GM12878 (cell line): Measurements from ENCODE around the gene MYO3A. TPM values are rescaled to one million over a fixed set of nuclear protein-coding genes. Genes with fewer than 3 reads are reported as not detected.

Experiments
- ATAC-seq: fragments of 200-7000 bp; cut with Tn5 transposase; 3 replicates; pipeline ENCODE4 v1.9.1; 2020; ENCODE audit warnings: mild to moderate bottlenecking, moderate library complexity
- BruUV-seq: library from RNA; stranded (reverse); fragments of 400-500 nt; replicated peaks from 2 replicates; lab custom pipeline; 2021; lab: Mats Ljungman, UMichigan
- CTCF ChIA-PET: fragments of 300-600 bp; sonication (Branson Sonifier 250); formaldehyde crosslinking; extraction: SDS; loops from one replicate; lab custom pipeline; 2021; ENCODE audit warnings: inconsistent platforms; lab: Yijun Ruan, JAX
- POLR2A ChIA-PET: fragments of 350-600 bp; formaldehyde crosslinking; extraction: SDS; loops from one replicate; lab custom pipeline; 2021; ENCODE audit warnings: inconsistent platforms; lab: Charles Lee
- RAD21 ChIA-PET: fragments of 300-600 bp; sonication (Branson Sonifier 250); formaldehyde crosslinking; loops from one replicate; lab custom pipeline; 2023; ENCODE audit warnings: antibody characterized with exemption; ENCODE audit not compliant: unreplicated experiment; lab: Charles Lee
- SMC1A ChIA-PET: fragments of 300-600 bp; sonication (Branson Sonifier 250); formaldehyde crosslinking; loops from one replicate; lab custom pipeline; 2023; ENCODE audit not compliant: unreplicated experiment, uncharacterized antibody; lab: Charles Lee
- DNase-seq: peaks from one replicate; pipeline ENCODE4 v3.0.0-alpha.2; 2011; ENCODE audit warnings: low read depth, low spot score
- FAIRE-seq: peaks from 3 replicates; lab custom pipeline; 2011; peaks lifted over from hg19 to GRCh38; lab: Jason Lieb, UNC
- H2AFZ ChIP-seq: 2 replicates; pipeline ENCODE4 v1.6.0; 2011; ENCODE audit warnings: low read depth, low read length, control low read depth; ENCODE audit not compliant: control insufficient read depth
- H3K27ac ChIP-seq: 2 replicates; pipeline ENCODE4 v1.5.1; 2011; ENCODE audit warnings: control low read depth; ENCODE audit not compliant: control insufficient read depth, insufficient read depth
- H3K27me3 ChIP-seq, 2 experiments: replicated peaks in 1 of 2; 2 replicates each; pipeline versions ENCODE4 v1.6.0 to v1.6.1; 2011; ENCODE audit warnings: low read length in 1 of 2; ENCODE audit not compliant: control insufficient read depth in 2 of 2, insufficient read depth in 2 of 2
- H3K36me3 ChIP-seq, 2 experiments: 2 replicates each; pipeline ENCODE4 v1.5.1; 2011; ENCODE audit warnings: low read length in 1 of 2; ENCODE audit not compliant: control insufficient read depth in 2 of 2, insufficient read depth in 2 of 2
- H3K4me1 ChIP-seq: 2 replicates; pipeline ENCODE4 v1.6.1; 2011; ENCODE audit warnings: mild to moderate bottlenecking, low read length, moderate library complexity, mixed read lengths; ENCODE audit not compliant: control insufficient read depth, insufficient read depth
- H3K4me2 ChIP-seq: 2 replicates; pipeline ENCODE4 v1.6.0; 2011; ENCODE audit warnings: control low read depth; ENCODE audit not compliant: control insufficient read depth, insufficient read depth
- H3K4me3 ChIP-seq: fragments of 200-600 bp; sonication (generic); 2 replicates; pipeline ENCODE4 v1.5.1; 2016
- H3K79me2 ChIP-seq: 2 replicates; pipeline ENCODE4 v1.6.0; 2011; ENCODE audit warnings: low read length; ENCODE audit not compliant: control insufficient read depth, insufficient read depth
- H3K9ac ChIP-seq: 2 replicates; pipeline ENCODE4 v1.8.0; 2011; ENCODE audit warnings: low read length, control low read depth, mixed read lengths; ENCODE audit not compliant: control insufficient read depth, insufficient read depth
- H3K9me3 ChIP-seq: replicated peaks from 3 replicates; pipeline ENCODE4 v1.5.1; 2011; ENCODE audit warnings: mild to moderate bottlenecking, low read length; ENCODE audit not compliant: control insufficient read depth, insufficient read depth
- H4K20me1 ChIP-seq: 2 replicates; pipeline ENCODE4 v1.6.0; 2011; ENCODE audit not compliant: control insufficient read depth, insufficient read depth
- GATAD2B ChIP-seq: fragments of 450-650 bp; conservative IDR thresholded peaks from 2 replicates; pipeline ENCODE4 v1.6.1; 2017; ENCODE audit warnings: low read depth, mild to moderate bottlenecking, moderate library complexity
- HCFC1 ChIP-seq: fragments of 150-350 bp; IDR thresholded peaks from 2 replicates; pipeline ENCODE4 v1.6.1; 2014; ENCODE audit warnings: low read length
- LARP7 ChIP-seq: fragments of 450-650 bp; IDR thresholded peaks from 2 replicates; pipeline ENCODE4 v1.6.1; 2017; ENCODE audit warnings: mild to moderate bottlenecking
- MAX ChIP-seq: IDR thresholded peaks from 2 replicates; pipeline ENCODE4 v1.6.1; 2012; ENCODE audit warnings: low read depth, low read length, improper control_type of control experiment
- REST ChIP-seq: IDR thresholded peaks from 2 replicates; pipeline ENCODE4 v1.6.1; 2012; ENCODE audit warnings: mild to moderate bottlenecking, low read depth, low read length
- SMAD5 ChIP-seq: IDR thresholded peaks from 2 replicates; pipeline ENCODE4 v1.6.1; 2016; ENCODE audit warnings: antibody characterized with exemption, low read depth
- SP1 ChIP-seq: IDR thresholded peaks from one replicate; pipeline ENCODE4 v1.6.1; 2011; ENCODE audit warnings: low read depth, low read length
- SUZ12 ChIP-seq: fragments of 200-600 bp; sonication (generic); IDR thresholded peaks from one replicate; pipeline ENCODE4 v1.6.1; 2018; ENCODE audit warnings: antibody characterized with exemption, mild to moderate bottlenecking; ENCODE audit not compliant: unreplicated experiment
- ZZZ3 ChIP-seq: IDR thresholded peaks from 2 replicates; pipeline ENCODE4 v1.6.1; 2011; ENCODE audit warnings: low read depth; ENCODE audit not compliant: control insufficient read depth, insufficient read length
- WGBS: methylation state at CpG from one replicate; pipeline ENCODE4 v1.1.6; 2016; ENCODE audit warnings: low lambda C conversion rate; ENCODE audit not compliant: insufficient replicate concordance, insufficient coverage; ENCODE audit errors: missing lambda C conversion rate; 5-methylcytosine and 5-hydroxymethylcytosine counted together
- in situ Hi-C: fragments of 300-500 bp; cut with MboI; formaldehyde crosslinking; loops from 9 replicates; pipeline ENCODE4 v1.14.3; 2018; ENCODE audit warnings: mixed read lengths
- intact Hi-C: fragments of 100-400 bp; cut with micrococcal nuclease; formaldehyde crosslinking; loops from one replicate; pipeline ENCODE4 v1.14.2; 2022; ENCODE audit not compliant: unreplicated experiment
- polyA plus RNA-seq, 11 experiments: library from polyadenylated mRNA; depleted of rRNA in 4 of 11; unstranded in 6 of 11; stranded (reverse) in 5 of 11; fragments of >200 nt; fragmentation: Nextera tagmentation in 4 of 11; fragmentation: Illumina TruSeq in 1 of 11; extraction: Ambion mirVana in 4 of 11; extraction: Trizol in 1 of 11; gene quantifications; 1 replicate in 1 of 11; 2 replicates in 10 of 11; pipeline versions ENCODE4 v1.2.1 to v1.2.3, GENCODE V29; 2011 to 2016; ENCODE audit warnings: inconsistent platforms in 2 of 11, missing spikeins in 2 of 11, low read depth in 1 of 11
- total RNA-seq, 4 experiments: library from RNA; depleted of rRNA in 3 of 4; stranded (reverse); fragments of >200 nt in 3 of 4; fragmentation: Illumina TruSeq in 1 of 4; extraction: Trizol in 1 of 4; gene quantifications; 2 replicates each; pipeline versions ENCODE4 v1.2.1 to v1.2.3, GENCODE V29; 2013 to 2021
- TF ChIP-seq, protein P1 (sequence below): fragments of 450-650 bp; formaldehyde crosslinking; IDR thresholded peaks from 2 replicates; pipeline ENCODE4 v1.4.0; 2020; ENCODE audit warnings: mild to moderate bottlenecking, moderate library complexity
- TF ChIP-seq, protein P2 (sequence below): IDR thresholded peaks from 2 replicates; pipeline ENCODE4 v1.6.1; 2012; ENCODE audit warnings: low read depth, low read length, improper control_type of control experiment

The MYO3A gene
- total and polyA plus RNA-seq, 10 of the 15 experiments (the other 5 are each of a cell fraction or from before 2014, with no cell fraction given): not detected

- TF ChIP-seq, protein P1, sequence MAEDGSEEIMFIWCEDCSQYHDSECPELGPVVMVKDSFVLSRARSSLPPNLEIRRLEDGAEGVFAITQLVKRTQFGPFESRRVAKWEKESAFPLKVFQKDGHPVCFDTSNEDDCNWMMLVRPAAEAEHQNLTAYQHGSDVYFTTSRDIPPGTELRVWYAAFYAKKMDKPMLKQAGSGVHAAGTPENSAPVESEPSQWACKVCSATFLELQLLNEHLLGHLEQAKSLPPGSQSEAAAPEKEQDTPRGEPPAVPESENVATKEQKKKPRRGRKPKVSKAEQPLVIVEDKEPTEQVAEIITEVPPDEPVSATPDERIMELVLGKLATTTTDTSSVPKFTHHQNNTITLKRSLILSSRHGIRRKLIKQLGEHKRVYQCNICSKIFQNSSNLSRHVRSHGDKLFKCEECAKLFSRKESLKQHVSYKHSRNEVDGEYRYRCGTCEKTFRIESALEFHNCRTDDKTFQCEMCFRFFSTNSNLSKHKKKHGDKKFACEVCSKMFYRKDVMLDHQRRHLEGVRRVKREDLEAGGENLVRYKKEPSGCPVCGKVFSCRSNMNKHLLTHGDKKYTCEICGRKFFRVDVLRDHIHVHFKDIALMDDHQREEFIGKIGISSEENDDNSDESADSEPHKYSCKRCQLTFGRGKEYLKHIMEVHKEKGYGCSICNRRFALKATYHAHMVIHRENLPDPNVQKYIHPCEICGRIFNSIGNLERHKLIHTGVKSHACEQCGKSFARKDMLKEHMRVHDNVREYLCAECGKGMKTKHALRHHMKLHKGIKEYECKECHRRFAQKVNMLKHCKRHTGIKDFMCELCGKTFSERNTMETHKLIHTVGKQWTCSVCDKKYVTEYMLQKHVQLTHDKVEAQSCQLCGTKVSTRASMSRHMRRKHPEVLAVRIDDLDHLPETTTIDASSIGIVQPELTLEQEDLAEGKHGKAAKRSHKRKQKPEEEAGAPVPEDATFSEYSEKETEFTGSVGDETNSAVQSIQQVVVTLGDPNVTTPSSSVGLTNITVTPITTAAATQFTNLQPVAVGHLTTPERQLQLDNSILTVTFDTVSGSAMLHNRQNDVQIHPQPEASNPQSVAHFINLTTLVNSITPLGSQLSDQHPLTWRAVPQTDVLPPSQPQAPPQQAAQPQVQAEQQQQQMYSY (CRISPR knock-in tag): no peak
- TF ChIP-seq HCFC1: no peak
- TF ChIP-seq SMAD5: no peak
Observed at GRCh38 chr10:26215396-26215934, 281.4 kb downstream of the MYO3A start (continued).

GRCh38 chr10:26215935-26216584, 282.0 kb downstream of the MYO3A start:
- no peak overlapping the region for H2AFZ ChIP-seq
- H3K9me3 ChIP-seq: no peaks in the 10 kb centered on the region
- RAD21 ChIA-PET: no interaction called here
- no peak for FAIRE-seq
- SMC1A ChIA-PET: no interaction called here
- POLR2A ChIA-PET: no interaction called here
- 14% methylated on average over 38 of the region's 57 CpGs for WGBS
- intact Hi-C loops: no loop called here
- H3K4me2 ChIP-seq: no peak overlapping the region
- H4K20me1 ChIP-seq: no peaks in the 10 kb centered on the region
- no peak for DNase-seq
- CTCF ChIA-PET: no interaction called here
- H3K27ac ChIP-seq: no peak overlapping the region
- peaks cover 11 to 33% of the 10 kb centered on the region in 2 experiments for H3K27me3 ChIP-seq
- in situ Hi-C loops: no loop called here
- no peaks in the 10 kb centered on the region for H3K4me1 ChIP-seq
- no peak overlapping the region for H3K9ac ChIP-seq
- no peak overlapping the region for H3K4me3 ChIP-seq
- no peaks in the 10 kb centered on the region for H3K79me2 ChIP-seq
- no peaks in the 10 kb centered on the region for H3K36me3 ChIP-seq
- peak; percentile 41 for ATAC-seq
- BruUV-seq: no TSS peak
- peak; percentile 30 for TF ChIP-seq SUZ12
- no peak for TF ChIP-seq LARP7
- TF ChIP-seq GATAD2B: no peak
- TF ChIP-seq REST: peak; percentile 72; the same call in 1 of the 2 replicates
- TF ChIP-seq MAX: no peak
- TF ChIP-seq ZZZ3: no peak
- TF ChIP-seq, protein P2, sequence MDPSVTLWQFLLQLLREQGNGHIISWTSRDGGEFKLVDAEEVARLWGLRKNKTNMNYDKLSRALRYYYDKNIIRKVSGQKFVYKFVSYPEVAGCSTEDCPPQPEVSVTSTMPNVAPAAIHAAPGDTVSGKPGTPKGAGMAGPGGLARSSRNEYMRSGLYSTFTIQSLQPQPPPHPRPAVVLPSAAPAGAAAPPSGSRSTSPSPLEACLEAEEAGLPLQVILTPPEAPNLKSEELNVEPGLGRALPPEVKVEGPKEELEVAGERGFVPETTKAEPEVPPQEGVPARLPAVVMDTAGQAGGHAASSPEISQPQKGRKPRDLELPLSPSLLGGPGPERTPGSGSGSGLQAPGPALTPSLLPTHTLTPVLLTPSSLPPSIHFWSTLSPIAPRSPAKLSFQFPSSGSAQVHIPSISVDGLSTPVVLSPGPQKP: no peak
- TF ChIP-seq SP1: no peak
